ENCODE results near the gene SCRT2. TPM values are rescaled to one million over a fixed set of nuclear protein-coding genes. Genes with fewer than 3 reads are reported as not detected.

The SCRT2 gene
- total RNA-seq, 1 donor, result not detected

GRCh38 chr20:701401-702129 lies 26.0 kb upstream of the SCRT2 start:
- Histone ChIP-seq H4K20me1 (ENCODE audit: insufficient read depth, low read length) (no peaks in the 10 kb centered on the region), H3K27me3 (ENCODE audit: insufficient read depth, low read length) (peaks cover 14% of the 10 kb centered on the region), H3K27ac (ENCODE audit: low read depth, low read length) (no peak overlapping the region), H3K4me3 (ENCODE audit: insufficient read depth, low read length) (no peak overlapping the region), H2AFZ (ENCODE audit: low read length) (no peak overlapping the region), H3K4me1 (ENCODE audit: insufficient read depth, low read length) (no peaks in the 10 kb centered on the region), H3K36me3 (ENCODE audit: insufficient read depth, low read length) (no peaks in the 10 kb centered on the region), H3K79me2 (ENCODE audit: insufficient read depth, low read length) (no peaks in the 10 kb centered on the region), H3K9me3 (ENCODE audit: low read depth, low read length) (no peaks in the 10 kb centered on the region), H3K4me2 (ENCODE audit: insufficient read depth, low read length) (no peak overlapping the region)
- DNase-seq (ENCODE audit: insufficient read length, low spot score, missing footprints), result peak; percentile 35
- no peak for TF ChIP-seq CTCF (IDR thresholded peaks at IDR 0.05; ENCODE audit: extremely low read depth, low read depth, low read length)

GRCh38 chr20:699811-700338 lies 24.3 kb upstream of the SCRT2 start:
- Histone ChIP-seq H3K27me3 (ENCODE audit: insufficient read depth, low read length) (peaks cover 18% of the 10 kb centered on the region), H3K4me3 (ENCODE audit: insufficient read depth, low read length) (no peak overlapping the region), H3K4me1 (ENCODE audit: insufficient read depth, low read length) (no peaks in the 10 kb centered on the region), H3K9me3 (ENCODE audit: low read depth, low read length) (no peaks in the 10 kb centered on the region), H3K4me2 (ENCODE audit: insufficient read depth, low read length) (no peak overlapping the region), H3K79me2 (ENCODE audit: insufficient read depth, low read length) (no peaks in the 10 kb centered on the region), H2AFZ (ENCODE audit: low read length) (no peak overlapping the region), H3K36me3 (ENCODE audit: insufficient read depth, low read length) (no peaks in the 10 kb centered on the region), H4K20me1 (ENCODE audit: insufficient read depth, low read length) (no peaks in the 10 kb centered on the region), H3K27ac (ENCODE audit: low read depth, low read length) (no peak overlapping the region)
- no peak for TF ChIP-seq CTCF (IDR thresholded peaks at IDR 0.05; ENCODE audit: extremely low read depth, low read depth, low read length)
- DNase-seq (ENCODE audit: insufficient read length, low spot score, missing footprints), result peak; percentile 32

DNA sequence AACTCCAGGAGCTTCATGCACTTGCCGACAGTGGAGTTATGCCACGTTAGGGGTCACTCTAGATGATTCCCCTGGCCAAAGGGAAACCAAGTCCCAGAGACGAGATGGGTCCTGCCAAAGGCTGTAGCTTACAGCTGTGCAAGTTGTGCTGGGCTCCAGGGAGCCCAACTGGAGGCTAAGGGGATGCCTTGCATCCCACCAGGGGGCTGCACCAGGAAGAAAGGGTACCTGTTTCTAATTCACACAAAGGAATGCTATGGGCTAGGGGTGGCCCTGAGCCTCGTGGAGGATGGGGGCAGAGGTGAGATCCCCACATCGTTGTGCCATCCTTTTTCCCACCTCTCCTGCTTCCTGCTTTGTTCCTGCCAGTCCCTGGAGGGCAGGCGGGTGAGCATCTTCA lies 23.7 kb upstream of the SCRT2 start:
- Histone ChIP-seq H4K20me1 (ENCODE audit: insufficient read depth, low read length) (no peaks in the 10 kb centered on the region), H3K27me3 (ENCODE audit: insufficient read depth, low read length) (peaks cover 18% of the 10 kb centered on the region), H3K4me2 (ENCODE audit: insufficient read depth, low read length) (no peak overlapping the region), H2AFZ (ENCODE audit: low read length) (no peak overlapping the region), H3K27ac (ENCODE audit: low read depth, low read length) (no peak overlapping the region), H3K4me3 (ENCODE audit: insufficient read depth, low read length) (no peak overlapping the region), H3K36me3 (ENCODE audit: insufficient read depth, low read length) (no peaks in the 10 kb centered on the region), H3K79me2 (ENCODE audit: insufficient read depth, low read length) (no peaks in the 10 kb centered on the region), H3K9me3 (ENCODE audit: low read depth, low read length) (no peaks in the 10 kb centered on the region), H3K4me1 (ENCODE audit: insufficient read depth, low read length) (no peaks in the 10 kb centered on the region)
- DNase-seq (ENCODE audit: insufficient read length, low spot score, missing footprints), result peak; percentile 30
- TF ChIP-seq CTCF (IDR thresholded peaks at IDR 0.05; ENCODE audit: extremely low read depth, low read depth, low read length), result no peak

DNA sequence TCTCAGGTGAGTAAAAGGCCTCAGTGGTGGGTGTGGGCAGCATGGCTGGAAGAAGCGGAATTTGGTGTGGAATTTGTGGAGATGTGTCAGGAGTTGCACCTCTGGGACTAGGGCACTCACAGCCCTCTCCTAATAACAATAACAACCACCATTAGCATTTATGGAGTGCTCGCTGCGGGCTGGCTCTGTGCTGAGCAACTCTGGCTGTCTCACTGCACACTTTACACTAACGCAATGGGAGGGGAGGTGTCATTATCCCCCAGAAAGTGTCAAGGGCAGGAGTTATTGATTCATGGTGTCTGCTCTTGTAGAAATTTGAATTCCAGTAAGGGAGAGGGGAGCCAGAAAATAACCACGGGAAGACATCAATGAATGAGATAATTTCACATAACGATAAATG lies 22.7 kb upstream of the SCRT2 start:
- H4K20me1 ChIP-seq (ENCODE audit: insufficient read depth, low read length), result no peaks in the 10 kb centered on the region
- no peak overlapping the region for H2AFZ ChIP-seq (ENCODE audit: low read length)
- peak; percentile 10 for DNase-seq (ENCODE audit: insufficient read length, low spot score, missing footprints)
- H3K27me3 ChIP-seq (ENCODE audit: insufficient read depth, low read length), result peaks cover 18% of the 10 kb centered on the region
- H3K9me3 ChIP-seq (ENCODE audit: low read depth, low read length), result no peaks in the 10 kb centered on the region
- no peaks in the 10 kb centered on the region for H3K4me1 ChIP-seq (ENCODE audit: insufficient read depth, low read length)
- no peak overlapping the region for H3K27ac ChIP-seq (ENCODE audit: low read depth, low read length)
- no peak overlapping the region for H3K4me2 ChIP-seq (ENCODE audit: insufficient read depth, low read length)
- no peaks in the 10 kb centered on the region for H3K79me2 ChIP-seq (ENCODE audit: insufficient read depth, low read length)
- H3K36me3 ChIP-seq (ENCODE audit: insufficient read depth, low read length), result no peaks in the 10 kb centered on the region
- H3K4me3 ChIP-seq (ENCODE audit: insufficient read depth, low read length), result no peak overlapping the region
- TF ChIP-seq CTCF (IDR thresholded peaks at IDR 0.05; ENCODE audit: extremely low read depth, low read depth, low read length), result no peak

All from osteoblast (primary cell).